ENCODE results near the gene PLEKHG4. TPM values are rescaled to one million over a fixed set of nuclear protein-coding genes. Genes with fewer than 3 reads are reported as not detected.

Gene PLEKHG4
- polyA plus RNA-seq, 1 of the 3 experiments (the other 2 are of a cell fraction): 65.5 TPM

DNA sequence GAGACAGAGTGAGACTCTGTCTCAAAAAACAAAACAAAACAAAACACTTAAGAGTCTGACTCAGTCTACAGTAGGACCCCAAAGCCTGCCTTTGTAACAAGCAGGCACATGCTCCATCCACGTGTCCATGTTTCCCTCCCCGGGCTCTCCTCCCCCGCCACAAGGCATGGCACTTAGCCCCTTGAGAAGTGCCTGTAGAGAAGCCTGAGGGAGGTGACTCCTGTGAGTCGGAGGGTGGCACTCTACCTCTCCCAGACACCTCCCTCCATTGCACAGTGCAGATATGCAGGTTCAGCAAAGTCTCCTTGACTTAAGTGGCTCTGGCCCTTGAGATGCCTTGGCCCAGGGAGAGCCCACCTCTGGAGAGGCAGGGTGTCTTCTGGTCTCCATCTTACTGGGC lies 38.8 kb upstream of the PLEKHG4 start (continued):
- TF ChIP-seq EP300 (IDR thresholded peaks at IDR 0.05; ENCODE audit: borderline replicate concordance in 1 of 2, low read depth in 1 of 2, low read length in 1 of 2) (no peak), MAX (IDR thresholded peaks at IDR 0.05; ENCODE audit: low read depth) (no peak), NFIC (IDR thresholded peaks at IDR 0.05; ENCODE audit: borderline replicate concordance) (no peak), FOXM1 (IDR thresholded peaks at IDR 0.05; ENCODE audit: low read depth) (no peak), RXRA (IDR thresholded peaks at IDR 0.05; ENCODE audit: borderline replicate concordance, low read depth) (no peak), SMC3 (IDR thresholded peaks at IDR 0.05; ENCODE audit: low read depth, low read length) (no peak)
- TF ChIP-seq, protein P1, sequence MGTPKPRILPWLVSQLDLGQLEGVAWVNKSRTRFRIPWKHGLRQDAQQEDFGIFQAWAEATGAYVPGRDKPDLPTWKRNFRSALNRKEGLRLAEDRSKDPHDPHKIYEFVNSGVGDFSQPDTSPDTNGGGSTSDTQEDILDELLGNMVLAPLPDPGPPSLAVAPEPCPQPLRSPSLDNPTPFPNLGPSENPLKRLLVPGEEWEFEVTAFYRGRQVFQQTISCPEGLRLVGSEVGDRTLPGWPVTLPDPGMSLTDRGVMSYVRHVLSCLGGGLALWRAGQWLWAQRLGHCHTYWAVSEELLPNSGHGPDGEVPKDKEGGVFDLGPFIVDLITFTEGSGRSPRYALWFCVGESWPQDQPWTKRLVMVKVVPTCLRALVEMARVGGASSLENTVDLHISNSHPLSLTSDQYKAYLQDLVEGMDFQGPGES (IDR thresholded peaks at IDR 0.05; ENCODE audit: low read depth, low read length): no peak

DNA sequence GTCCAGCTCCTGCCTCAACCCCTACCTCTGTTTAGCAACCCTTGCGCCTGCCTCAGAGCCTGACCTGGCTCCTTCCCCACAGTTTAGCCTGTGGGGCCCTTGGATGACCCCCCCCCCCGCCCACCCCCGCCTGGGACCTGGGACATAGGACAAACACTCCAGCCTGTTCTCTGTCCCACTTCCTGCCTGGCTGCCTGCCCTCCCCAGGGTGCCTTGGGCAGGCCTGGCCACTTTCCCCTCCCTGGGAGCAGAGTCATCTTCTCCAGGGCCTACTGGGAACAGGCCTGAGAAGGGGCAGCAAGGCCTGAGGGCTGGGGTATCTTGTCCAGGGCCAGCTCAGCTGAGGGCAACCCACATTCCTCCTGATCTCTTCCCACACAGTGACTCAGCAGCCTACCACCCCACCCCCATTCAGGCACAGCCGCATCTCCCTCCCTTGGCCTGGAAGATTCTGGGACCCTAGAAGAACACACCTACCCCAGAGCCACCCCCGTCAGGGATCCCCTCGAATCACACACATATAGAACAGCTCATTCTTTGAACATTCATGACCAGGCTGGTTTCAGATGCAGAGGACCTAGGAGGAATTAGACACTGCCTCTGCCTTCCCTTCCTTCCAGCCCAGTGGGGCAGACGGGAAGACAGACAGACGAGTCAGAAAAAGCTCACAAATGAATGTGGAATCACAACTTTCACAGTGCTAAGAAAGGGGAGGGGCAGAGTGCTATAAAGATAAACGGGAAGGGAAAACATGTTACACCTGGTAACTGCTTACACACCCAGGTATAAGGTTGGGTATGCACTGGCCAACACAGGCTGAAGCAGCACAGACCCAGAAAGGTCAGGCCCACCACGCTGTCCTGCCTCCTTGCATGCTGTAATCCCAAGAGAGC lies 38.1 kb upstream of the PLEKHG4 start:
- Histone ChIP-seq H3K27me3 (ENCODE audit: insufficient read depth) (no peaks in the 10 kb centered on the region), H4K20me1 (ENCODE audit: insufficient read depth) (no peaks in the 10 kb centered on the region), H2AFZ (ENCODE audit: low read depth) (peak overlapping the region; percentile 44; the same call in 1 of the 2 replicates), H3K27ac (ENCODE audit: low read depth in 2 of 2, low read length in 1 of 2) (peak overlapping the region; percentile 66 to 96), H3K9me2 (no peaks in the 10 kb centered on the region), H3K9ac (peak overlapping the region; percentile 67), H3K79me2 (ENCODE audit: insufficient read depth) (peaks cover 64% of the 10 kb centered on the region), H3K4me3 (ENCODE audit: low read depth in 2 of 2, low read length in 1 of 2) (no peak overlapping the region), H3K4me1 (ENCODE audit: control insufficient read depth in 1 of 2, insufficient read depth in 2 of 2, low read depth in 1 of 2, low read length in 1 of 2) (peaks cover 33 to 54% of the 10 kb centered on the region in 2 experiments; a peak in 3 of 4 replicates), H3K4me2 (peak overlapping the region; percentile 59), H3F3A (replicated peaks; ENCODE audit: insufficient read depth) (peaks cover 58% of the 10 kb centered on the region), H3K36me3 (replicated peaks in 1 of 2; ENCODE audit: control insufficient read depth in 1 of 2, insufficient read depth in 2 of 2, low read length in 1 of 2) (peaks cover 26 to 29% of the 10 kb centered on the region in 2 experiments), H3K9me3 (no peaks in the 10 kb centered on the region)
- ChIA-PET CTCF (no interaction called here), POLR2A (no interaction called here)
- TF ChIP-seq GABPA (IDR thresholded peaks at IDR 0.05; ENCODE audit: low read depth) (no peak), JUND (IDR thresholded peaks at IDR 0.05) (peak; percentile 47; the same call in 1 of the 2 replicates), NFIC (IDR thresholded peaks at IDR 0.05; ENCODE audit: borderline replicate concordance) (peak; percentile 63), FOSL2 (IDR thresholded peaks at IDR 0.05; ENCODE audit: borderline replicate concordance, low read depth) (peak; percentile 77; the same call in 1 of the 2 replicates), RCOR1 (IDR thresholded peaks at IDR 0.05; ENCODE audit: low read length) (no peak)
- no peak for DNase-seq
- whole genome bisulfite sequencing (ENCODE audit: low lambda C conversion rate): 19% methylated on average over 10 of the region's 10 CpGs

DNA sequence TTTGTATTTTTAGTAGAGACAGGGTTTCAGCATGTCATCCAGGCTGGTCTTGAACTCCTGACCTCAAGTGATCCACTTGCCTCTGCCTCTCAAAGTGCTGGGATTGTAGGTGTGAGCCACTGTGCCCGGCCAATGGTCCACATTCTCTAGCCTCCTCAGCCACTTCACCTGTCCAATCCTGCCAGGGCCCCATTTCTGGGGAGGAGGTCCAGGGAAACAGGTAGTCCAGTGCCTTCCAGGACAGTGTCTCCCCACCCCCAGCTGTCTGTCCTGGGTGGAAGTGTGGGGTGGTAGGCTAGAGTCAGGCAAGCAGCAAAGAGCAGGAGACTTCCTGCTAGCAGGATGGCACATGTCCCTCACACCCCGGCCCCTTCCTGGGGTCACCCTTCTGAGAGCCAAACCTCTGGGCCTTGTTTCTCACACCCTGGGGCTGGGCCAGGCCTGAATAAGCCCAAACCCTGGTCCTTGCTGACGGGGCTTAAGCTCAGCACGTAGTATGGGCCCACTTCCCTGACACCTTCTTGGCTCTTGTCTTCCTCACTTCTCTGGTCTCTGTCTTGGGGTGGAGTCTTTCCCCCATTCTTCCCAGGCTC lies 37.1 kb upstream of the PLEKHG4 start:
- POLR2A ChIA-PET: no interaction called here
- Histone ChIP-seq H4K20me1 (ENCODE audit: insufficient read depth) (no peaks in the 10 kb centered on the region), H3F3A (replicated peaks; ENCODE audit: insufficient read depth) (peaks cover 53% of the 10 kb centered on the region), H3K4me1 (ENCODE audit: control insufficient read depth in 1 of 2, insufficient read depth in 2 of 2, low read depth in 1 of 2, low read length in 1 of 2) (peaks cover 33 to 54% of the 10 kb centered on the region in 2 experiments; a peak in 3 of 4 replicates), H3K36me3 (replicated peaks in 1 of 2; ENCODE audit: control insufficient read depth in 1 of 2, insufficient read depth in 2 of 2, low read length in 1 of 2) (peaks cover 19 to 23% of the 10 kb centered on the region in 2 experiments), H3K27me3 (ENCODE audit: insufficient read depth) (no peaks in the 10 kb centered on the region), H3K4me2 (peak overlapping the region; percentile 59), H3K9ac (peak overlapping the region; percentile 67), H3K27ac (ENCODE audit: low read depth in 2 of 2, low read length in 1 of 2) (peak overlapping the region in 1 of 2 experiments; percentile 96; a peak in 2 of 4 replicates), H3K9me2 (no peaks in the 10 kb centered on the region), H3K4me3 (ENCODE audit: low read depth in 2 of 2, low read length in 1 of 2) (no peak overlapping the region), H3K79me2 (ENCODE audit: insufficient read depth) (peaks cover 73% of the 10 kb centered on the region), H3K9me3 (no peaks in the 10 kb centered on the region), H2AFZ (ENCODE audit: low read depth) (no peak overlapping the region)
- no peak for DNase-seq
- CTCF ChIA-PET: no interaction called here
- WGBS (ENCODE audit: low lambda C conversion rate): 89% methylated on average over 3 of the region's 4 CpGs
- TF ChIP-seq POLR2AphosphoS5 (IDR thresholded peaks at IDR 0.05; ENCODE audit: low read depth, low read length) (no peak), EP300 (IDR thresholded peaks at IDR 0.05; ENCODE audit: borderline replicate concordance in 1 of 2, low read depth in 1 of 2, low read length in 1 of 2) (no peak), RXRA (IDR thresholded peaks at IDR 0.05; ENCODE audit: borderline replicate concordance, low read depth) (no peak), RFX5 (IDR thresholded peaks at IDR 0.05; ENCODE audit: low read length) (no peak), SMC3 (IDR thresholded peaks at IDR 0.05; ENCODE audit: low read depth, low read length) (no peak), PBX3 (IDR thresholded peaks at IDR 0.05) (no peak), NRF1 (IDR thresholded peaks at IDR 0.05; ENCODE audit: low read depth, low read length) (no peak), TAF1 (IDR thresholded peaks at IDR 0.05; ENCODE audit: borderline replicate concordance, low read depth, low read length) (no peak), RAD21 (IDR thresholded peaks at IDR 0.05; ENCODE audit: low read length) (no peak), RCOR1 (IDR thresholded peaks at IDR 0.05; ENCODE audit: low read length) (no peak)

All from SK-N-SH (cell line).